IMR-90 (cell line): ENCODE measurements around the gene POLR3GL. TPM values are rescaled to one million over a fixed set of nuclear protein-coding genes. Genes with fewer than 3 reads are reported as not detected.
A peak's percentile ranks its signal among the peaks of the same experiment; 100 is the strongest.

ENCODE experiments used
- ATAC-seq: fragments of 200-7000 bp; cut with Tn5 transposase; 2 replicates; pipeline ENCODE4 v1.9.1; 2020; ENCODE audit warnings: low read depth, mild to moderate bottlenecking, moderate library complexity
- BruUV-seq: library from RNA; stranded (reverse); fragments of 400-500 nt; replicated peaks from 2 replicates; lab custom pipeline; 2021; lab: Mats Ljungman, UMichigan
- CTCF ChIA-PET: fragments of 300-600 bp; formaldehyde crosslinking; extraction: SDS; loops from one replicate; lab custom pipeline; 2021; ENCODE audit warnings: antibody characterized with exemption; lab: Yijun Ruan, JAX
- POLR2A ChIA-PET: fragments of 300-600 bp; sonication (Branson Sonifier 250); formaldehyde crosslinking; loops from one replicate; lab custom pipeline; 2022; ENCODE audit warnings: antibody characterized with exemption; ENCODE audit not compliant: unreplicated experiment; lab: Charles Lee
- DNase-seq: peaks from one replicate; pipeline ENCODE4 v3.0.0; 2013
- H2AFZ ChIP-seq: replicated peaks from 2 replicates; pipeline ENCODE3; 2013; ENCODE audit warnings: low read length, mild to moderate bottlenecking; ENCODE audit not compliant: poor library complexity
- H2AK5ac ChIP-seq: 2 replicates; pipeline ENCODE4 v1.6.1; 2013; ENCODE audit warnings: low read depth, low read length, inconsistent platforms
- H2AK9ac ChIP-seq: replicated peaks from 2 replicates; pipeline ENCODE3; 2013; ENCODE audit warnings: mild to moderate bottlenecking, low read depth, low read length, moderate library complexity; ENCODE audit not compliant: poor library complexity
- H2BK120ac ChIP-seq: 2 replicates; pipeline ENCODE4 v1.6.1; 2013; ENCODE audit warnings: low read depth, low read length, inconsistent platforms
- H2BK15ac ChIP-seq: 3 replicates; pipeline ENCODE4 v1.6.1; 2013; ENCODE audit warnings: low read depth, low read length, inconsistent platforms
- H2BK20ac ChIP-seq: 2 replicates; pipeline ENCODE4 v1.6.1; 2013; ENCODE audit warnings: low read depth, mild to moderate bottlenecking, inconsistent platforms, low read length, moderate library complexity
- H2BK5ac ChIP-seq: 2 replicates; pipeline ENCODE4 v1.6.1; 2013; ENCODE audit warnings: mild to moderate bottlenecking, low read depth, low read length, inconsistent platforms; ENCODE audit not compliant: poor library complexity, severe bottlenecking
- H3K14ac ChIP-seq: replicated peaks from 2 replicates; pipeline ENCODE4 v1.6.1; 2013; ENCODE audit warnings: low read depth, low read length, inconsistent platforms
- H3K18ac ChIP-seq: 2 replicates; pipeline ENCODE4 v1.6.1; 2013; ENCODE audit warnings: low read depth, low read length, control low read depth
- H3K23ac ChIP-seq: 2 replicates; pipeline ENCODE4 v1.6.1; 2013; ENCODE audit warnings: low read depth, low read length, inconsistent platforms
- H3K27ac ChIP-seq: 2 replicates; pipeline ENCODE4 v1.5.1; 2013; ENCODE audit warnings: mild to moderate bottlenecking, control low read depth, low read length; ENCODE audit not compliant: insufficient read depth
- H3K27me3 ChIP-seq: 2 replicates; pipeline ENCODE4 v1.6.1; 2013; ENCODE audit warnings: low read length; ENCODE audit not compliant: control insufficient read depth, insufficient read depth
- H3K36me3 ChIP-seq: 2 replicates; pipeline ENCODE4 v1.6.1; 2013; ENCODE audit warnings: low read length, mixed read lengths; ENCODE audit not compliant: control insufficient read depth, insufficient read depth
- H3K4ac ChIP-seq: 2 replicates; pipeline ENCODE4 v1.6.1; 2013; ENCODE audit warnings: low read depth, low read length, inconsistent platforms
- H3K4me1 ChIP-seq: 2 replicates; pipeline ENCODE4 v1.6.1; 2013; ENCODE audit warnings: low read length, mixed read lengths; ENCODE audit not compliant: control insufficient read depth, insufficient read depth
- H3K4me2 ChIP-seq: 2 replicates; pipeline ENCODE4 v1.6.1; 2013; ENCODE audit warnings: low read depth, mild to moderate bottlenecking, control low read depth, low read length, moderate library complexity
- H3K4me3 ChIP-seq: 2 replicates; pipeline ENCODE4 v1.5.1; 2013; ENCODE audit warnings: low read depth, mild to moderate bottlenecking, control low read depth, low read length, moderate library complexity; ENCODE audit not compliant: insufficient read depth
- H3K56ac ChIP-seq: 2 replicates; pipeline ENCODE4 v1.6.1; 2013; ENCODE audit warnings: low read length, inconsistent platforms; ENCODE audit not compliant: insufficient read depth; ENCODE audit errors: extremely low read depth
- H3K79me1 ChIP-seq, 2 experiments: 2 replicates each; pipeline ENCODE4 v1.6.1; 2013; ENCODE audit warnings: low read length in 2 of 2, inconsistent platforms in 1 of 2, low read depth in 1 of 2
- H3K9ac ChIP-seq: 2 replicates; pipeline ENCODE4 v1.6.1; 2013; ENCODE audit warnings: low read depth, low read length, control low read depth
- H3K9me1 ChIP-seq: 2 replicates; pipeline ENCODE4 v1.6.1; 2013; ENCODE audit warnings: low read length, inconsistent platforms; ENCODE audit not compliant: insufficient read depth
- H3K9me3 ChIP-seq: 2 replicates; pipeline ENCODE4 v1.6.1; 2013; ENCODE audit warnings: low read length; ENCODE audit not compliant: control insufficient read depth, insufficient read depth
- H4K20me1 ChIP-seq: 2 replicates; pipeline ENCODE4 v1.6.1; 2013; ENCODE audit warnings: low read length, inconsistent platforms; ENCODE audit not compliant: insufficient read depth
- H4K5ac ChIP-seq: 2 replicates; pipeline ENCODE4 v1.6.1; 2013; ENCODE audit warnings: mild to moderate bottlenecking, low read depth, low read length, control low read depth
- H4K8ac ChIP-seq, 2 experiments: 2 replicates each; pipeline ENCODE4 v1.6.1; 2013; ENCODE audit warnings: low read depth in 2 of 2, low read length in 2 of 2, control low read depth in 1 of 2, inconsistent platforms in 1 of 2
- H4K91ac ChIP-seq: 2 replicates; pipeline ENCODE4 v1.6.1; 2013; ENCODE audit warnings: low read depth, low read length, inconsistent platforms; ENCODE audit not compliant: insufficient read depth
- CEBPB ChIP-seq: IDR thresholded peaks from 2 replicates; pipeline ENCODE4 v1.6.1; 2012; ENCODE audit warnings: low read depth, low read length, improper control_type of control experiment
- MXI1 ChIP-seq: IDR thresholded peaks from 2 replicates; pipeline ENCODE4 v1.6.1; 2012; ENCODE audit warnings: low read depth, mild to moderate bottlenecking, low read length, moderate library complexity, borderline replicate concordance
- WGBS, 2 experiments: methylation state at CpG; one replicate each; pipeline versions ENCODE4 v1.1.5 to v1.1.7; 2013; ENCODE audit warnings: missing lambda C conversion rate in 2 of 2; ENCODE audit not compliant: insufficient read length in 1 of 2; ENCODE audit errors: extremely low coverage in 2 of 2; 5-methylcytosine and 5-hydroxymethylcytosine counted together
- dilution Hi-C: fragments of 300-500 bp; cut with HindIII; formaldehyde crosslinking; loops from one replicate; pipeline ENCODE4 v1.14.3; 2018; ENCODE audit warnings: low sequenced_read_pairs; ENCODE audit not compliant: unreplicated experiment
- in situ Hi-C: fragments of 300-500 bp; cut with MboI; formaldehyde crosslinking; loops from 3 replicates; pipeline ENCODE4 v1.14.3; 2019; ENCODE audit warnings: low sequenced_read_pairs, inconsistent platforms, mixed read lengths
- intact Hi-C: fragments of 100-400 bp; cut with micrococcal nuclease; formaldehyde crosslinking; loops from 2 replicates; pipeline ENCODE4 v1.10.0; 2022
- polyA plus RNA-seq, 3 experiments: library from polyadenylated mRNA; depleted of rRNA; stranded (reverse); fragments of >200 nt; gene quantifications; 2 replicates each; pipeline ENCODE4 v1.2.3, GENCODE V29; 2012; ENCODE audit warnings: low replicate concordance in 1 of 3
- total RNA-seq: library from RNA; depleted of rRNA; stranded (reverse); fragments of >200 nt; gene quantifications from 2 replicates; pipeline ENCODE4 v1.2.3, GENCODE V29; 2012

POLR3GL gene
- total and polyA plus RNA-seq, 2 of the 4 experiments (the other 2 are of a cell fraction): 7.9 to 16.3 TPM

DNA sequence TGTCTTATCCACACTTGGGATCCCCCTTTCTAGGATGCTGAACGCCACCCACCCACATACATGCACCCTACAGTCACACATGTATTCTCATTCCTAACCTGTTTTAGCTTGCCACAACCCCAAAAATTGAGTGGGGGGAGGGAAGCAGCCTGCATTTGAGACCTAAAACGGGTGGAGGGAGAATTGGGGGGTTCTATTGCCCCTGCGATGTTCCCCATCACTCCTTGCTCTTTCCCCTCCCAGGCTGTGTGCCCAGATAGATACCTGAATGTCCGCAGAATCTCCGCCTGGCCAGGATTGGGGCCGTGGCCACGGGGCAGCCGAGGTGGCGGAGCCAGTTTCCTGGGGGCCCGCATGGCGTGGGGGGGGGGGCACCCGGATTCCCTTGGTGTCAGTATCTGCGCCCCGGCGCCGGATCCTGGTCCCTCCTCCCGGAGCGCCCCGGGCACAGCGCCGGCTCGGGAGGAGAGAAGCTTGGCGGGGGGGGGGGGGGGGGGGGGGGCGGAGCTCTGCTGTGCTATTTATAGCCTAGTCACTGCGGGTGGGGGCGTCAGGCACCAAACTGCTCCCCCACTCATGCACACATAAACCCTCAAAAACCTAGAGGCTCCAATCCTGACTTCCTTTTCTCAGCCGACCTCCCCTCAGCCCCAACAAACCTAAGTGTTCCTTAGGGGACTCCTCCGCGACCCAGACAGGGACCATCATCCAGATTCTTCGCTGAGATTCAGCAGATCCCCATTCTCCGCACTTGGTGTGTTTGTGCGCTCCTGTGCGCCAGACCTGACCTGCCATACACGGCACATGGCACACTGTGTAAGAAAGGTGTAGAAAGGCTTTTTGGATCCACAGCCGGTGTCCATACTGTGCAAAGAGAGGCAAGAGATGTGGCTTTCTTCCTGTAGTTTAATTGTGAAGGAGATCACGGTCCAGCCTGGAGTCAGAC is 2.1 kb upstream of the POLR3GL start:
- intact Hi-C loops: no loop called here
- H3K23ac ChIP-seq: peak overlapping the region; percentile 96
- H3K18ac ChIP-seq: peak overlapping the region; percentile 38; the same call in 1 of the 2 replicates
- H3K36me3 ChIP-seq: no peaks in the 10 kb centered on the region
- BruUV-seq: no TSS peak
- H3K9me3 ChIP-seq: peaks cover 2% of the 10 kb centered on the region
- peak overlapping the region; percentile 91 for H3K4me3 ChIP-seq
- H4K91ac ChIP-seq: peak overlapping the region; percentile 45
- no peaks in the 10 kb centered on the region for H4K20me1 ChIP-seq
- peak overlapping the region; percentile 53; the same call in 1 of the 3 replicates for H2BK15ac ChIP-seq
- ATAC-seq: no peak
- TF ChIP-seq MXI1 (0 out of 2 replicates have a peak, but pooled peaks have one; percentile 7), CEBPB (no peak)
- peak overlapping the region; percentile 86; the same call in 1 of the 2 replicates for H2BK20ac ChIP-seq
- no peak for DNase-seq
- H4K5ac ChIP-seq: peak overlapping the region; percentile 7; the same call in 1 of the 2 replicates
- peak overlapping the region; percentile 69 to 91; a peak in 3 of 4 replicates for H4K8ac ChIP-seq
- ChIA-PET CTCF (interaction anchor here (0.6 to 2.2 kb wide), 2 partner anchors 15 to 206 kb away, joined by 7 to 18 read pairs; no protein-coding TSS in a partner anchor), POLR2A (interaction anchor here (0.6 to 1.8 kb wide), 2 partner anchors 31 to 43 kb away, joined by 3 to 4 read pairs; no protein-coding TSS in a partner anchor)
- peak overlapping the region; percentile 87 for H2AK9ac ChIP-seq
- H3K4me1 ChIP-seq: peaks cover 28% of the 10 kb centered on the region
- in situ Hi-C loops: no loop called here
- dilution Hi-C loops: no loop called here
- peak overlapping the region; percentile 53 for H3K9ac ChIP-seq
- peak overlapping the region; percentile 94 for H2BK120ac ChIP-seq
- H2AFZ ChIP-seq: peak overlapping the region; percentile 93
- H2BK5ac ChIP-seq: peak overlapping the region; percentile 76
- WGBS, 2 experiments: 28% methylated on average over 4 of the region's 36 CpGs; no CpG with 5 or more reads in 1 of the 2 experiments
- H3K9me1 ChIP-seq: peaks cover 10% of the 10 kb centered on the region
- H3K27me3 ChIP-seq: no peaks in the 10 kb centered on the region
- peak overlapping the region; percentile 46 for H3K27ac ChIP-seq
- H3K4me2 ChIP-seq: peak overlapping the region; percentile 88
- no peak overlapping the region for H3K56ac ChIP-seq
- peak overlapping the region; percentile 89 for H3K14ac ChIP-seq
- peak overlapping the region; percentile 98 for H2AK5ac ChIP-seq
- peak overlapping the region; percentile 97 for H3K4ac ChIP-seq
- peaks cover 0 to 44% of the 10 kb centered on the region in 2 experiments; a peak in 2 of 4 replicates for H3K79me1 ChIP-seq
